HUES6 (cell line): ENCODE results near the gene SCNN1B.

Source experiments
- H3K27ac ChIP-seq: 2 replicates; pipeline ENCODE4 v1.7.0; 2013; ENCODE audit warnings: low read depth, mild to moderate bottlenecking, low read length, inconsistent platforms
- H3K27me3 ChIP-seq: 2 replicates; pipeline ENCODE4 v1.6.1; 2013; ENCODE audit warnings: low read length; ENCODE audit not compliant: control insufficient read depth, insufficient read depth
- H3K36me3 ChIP-seq: 2 replicates; pipeline ENCODE4 v1.6.1; 2013; ENCODE audit warnings: low read length; ENCODE audit not compliant: control insufficient read depth, insufficient read depth
- H3K4me1 ChIP-seq: 2 replicates; pipeline ENCODE4 v1.6.1; 2013; ENCODE audit warnings: low read length; ENCODE audit not compliant: control insufficient read depth, insufficient read depth
- H3K4me3 ChIP-seq: 2 replicates; pipeline ENCODE4 v1.5.1; 2013; ENCODE audit warnings: low read depth, low read length
- H3K9ac ChIP-seq: one replicate; pipeline ENCODE4 v1.6.1; 2013; ENCODE audit warnings: mild to moderate bottlenecking, low read length
- H3K9me3 ChIP-seq: 2 replicates; pipeline ENCODE4 v1.6.1; 2013; ENCODE audit warnings: low read depth, low read length; ENCODE audit not compliant: control insufficient read depth, insufficient read depth

SCNN1B gene

DNA sequence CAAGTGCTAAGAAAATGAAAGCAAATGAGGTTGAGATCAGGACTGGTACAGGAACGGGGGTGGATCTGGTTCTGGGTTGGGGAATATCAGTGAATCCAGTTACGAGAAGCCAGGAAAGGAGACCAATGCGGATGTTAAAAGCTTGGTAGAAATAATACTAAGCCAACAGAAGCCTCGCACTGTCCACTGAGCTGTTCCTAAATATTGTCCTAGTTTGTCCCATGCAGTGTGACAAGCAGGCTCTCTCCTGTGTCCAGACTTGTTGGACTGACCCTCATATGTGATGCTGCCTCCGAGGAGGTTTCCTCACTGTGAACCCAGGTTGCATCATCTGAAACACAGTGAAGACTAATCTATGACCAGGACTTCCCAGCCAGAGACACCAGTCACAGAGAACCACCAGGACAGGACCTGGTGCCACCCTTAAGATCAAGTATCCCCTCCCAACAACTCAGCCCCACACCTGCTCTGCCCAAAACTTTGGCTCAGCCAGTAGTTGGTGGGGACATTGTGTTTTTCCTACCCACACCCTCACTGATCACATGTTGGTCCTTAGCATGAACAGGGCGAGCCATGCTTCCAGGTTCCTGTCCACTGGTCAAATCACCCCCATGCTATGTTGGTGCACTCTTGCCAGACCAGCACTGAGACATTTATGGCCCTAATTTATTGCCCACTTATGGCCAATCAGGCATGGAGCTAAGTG lies 32.7 kb upstream of the SCNN1B start:
- no peaks in the 10 kb centered on the region for H3K4me1 ChIP-seq
- H3K27ac ChIP-seq = no peak overlapping the region
- no peaks in the 10 kb centered on the region for H3K36me3 ChIP-seq
- H3K27me3 ChIP-seq = no peaks in the 10 kb centered on the region
- H3K9me3 ChIP-seq = no peaks in the 10 kb centered on the region
- H3K9ac ChIP-seq = no peak overlapping the region
- H3K4me3 ChIP-seq = no peak overlapping the region

DNA sequence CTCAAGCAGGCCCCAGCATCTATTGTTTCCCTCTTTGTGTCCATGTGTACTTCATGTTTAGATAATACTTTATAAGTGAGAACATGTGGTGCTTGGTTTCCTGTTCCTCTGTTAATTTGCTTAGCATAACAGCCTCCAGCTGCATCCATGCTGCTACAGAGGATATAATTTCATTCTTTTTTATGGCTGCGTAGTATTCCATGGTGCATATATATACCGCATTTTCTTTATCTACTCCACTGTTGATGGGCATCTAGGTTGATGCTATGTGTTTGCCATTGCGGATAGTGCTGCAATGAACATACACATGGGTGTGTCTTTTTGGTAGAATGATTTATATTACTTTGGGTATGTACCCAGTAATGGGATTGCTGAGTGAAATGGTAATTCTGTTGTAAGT lies 31.4 kb upstream of the SCNN1B start:
- H3K9ac ChIP-seq = no peak overlapping the region
- H3K9me3 ChIP-seq = no peaks in the 10 kb centered on the region
- no peak overlapping the region for H3K27ac ChIP-seq
- H3K4me3 ChIP-seq = no peak overlapping the region
- H3K4me1 ChIP-seq = no peaks in the 10 kb centered on the region
- H3K36me3 ChIP-seq = no peaks in the 10 kb centered on the region
- H3K27me3 ChIP-seq = no peaks in the 10 kb centered on the region

- Histone ChIP-seq H3K27ac (no peak overlapping the region), H3K9me3 (no peaks in the 10 kb centered on the region), H3K36me3 (no peaks in the 10 kb centered on the region), H3K4me1 (peaks cover 5% of the 10 kb centered on the region; the same call in 1 of the 2 replicates), H3K4me3 (no peak overlapping the region), H3K9ac (no peak overlapping the region), H3K27me3 (no peaks in the 10 kb centered on the region)
Measured at GRCh38 chr16:23274968-23275367, 27.1 kb upstream of the SCNN1B start.

GRCh38 chr16:23276821-23277220 lies 25.3 kb upstream of the SCNN1B start:
- Histone ChIP-seq H3K4me1 (peaks cover 10% of the 10 kb centered on the region), H3K4me3 (no peak overlapping the region), H3K27ac (no peak overlapping the region), H3K9me3 (no peaks in the 10 kb centered on the region), H3K27me3 (no peaks in the 10 kb centered on the region), H3K9ac (no peak overlapping the region), H3K36me3 (no peaks in the 10 kb centered on the region)

DNA sequence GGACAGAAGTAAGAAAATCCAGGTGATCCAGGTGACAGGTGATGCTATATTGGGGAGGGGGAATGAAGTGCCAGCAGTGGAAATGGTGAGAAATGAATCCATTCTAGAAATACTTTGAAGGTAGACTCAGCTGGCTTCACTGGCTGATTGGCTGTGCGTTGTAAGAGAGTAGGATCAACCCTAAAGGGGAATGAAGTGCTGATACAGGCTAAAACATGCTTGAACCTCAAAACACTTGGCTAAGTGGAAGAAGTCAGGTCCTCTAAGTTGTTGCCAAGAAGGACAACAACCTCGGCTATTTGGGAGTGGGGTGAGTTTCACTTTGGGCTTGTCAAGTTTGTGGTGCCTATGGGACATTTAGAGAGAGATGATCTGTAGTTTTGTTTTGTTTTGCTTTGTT lies 24.1 kb upstream of the SCNN1B start:
- Histone ChIP-seq H3K27me3 (no peaks in the 10 kb centered on the region), H3K36me3 (no peaks in the 10 kb centered on the region), H3K27ac (no peak overlapping the region), H3K9me3 (no peaks in the 10 kb centered on the region; the same call in 1 of the 2 replicates), H3K4me3 (no peak overlapping the region), H3K9ac (no peak overlapping the region), H3K4me1 (peaks cover 10% of the 10 kb centered on the region)

DNA sequence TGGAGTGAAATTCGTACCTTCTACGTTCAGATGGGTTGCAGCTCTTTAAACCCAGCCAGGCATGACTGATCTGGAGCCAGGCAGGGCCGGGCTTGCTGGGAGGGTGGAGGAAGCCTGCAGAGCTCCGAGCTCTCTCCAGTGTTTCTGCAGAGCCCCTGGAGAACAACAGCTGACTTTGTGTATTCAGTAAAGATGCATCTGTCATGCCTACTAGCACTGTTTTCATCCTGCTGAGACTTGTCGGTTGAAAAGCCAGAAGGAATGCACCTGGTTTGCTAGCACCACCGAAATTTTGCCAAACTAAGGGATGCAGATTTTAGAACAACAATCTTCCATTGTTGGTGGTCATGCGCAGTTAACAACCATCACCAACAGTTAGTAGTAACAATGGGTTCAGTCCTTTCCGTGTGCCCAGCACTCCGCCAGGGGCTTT lies 22.4 kb upstream of the SCNN1B start:
- Histone ChIP-seq H3K9ac (peak overlapping the region; percentile 25), H3K4me3 (no peak overlapping the region), H3K4me1 (peaks cover 10% of the 10 kb centered on the region), H3K27ac (peak overlapping the region; percentile 30; the same call in 1 of the 2 replicates), H3K36me3 (no peaks in the 10 kb centered on the region), H3K27me3 (no peaks in the 10 kb centered on the region), H3K9me3 (no peaks in the 10 kb centered on the region; the same call in 1 of the 2 replicates)

- Histone ChIP-seq H3K36me3 (no peaks in the 10 kb centered on the region), H3K27me3 (no peaks in the 10 kb centered on the region), H3K27ac (no peak overlapping the region), H3K9me3 (no peaks in the 10 kb centered on the region; the same call in 1 of the 2 replicates), H3K4me3 (no peak overlapping the region), H3K9ac (no peak overlapping the region), H3K4me1 (peaks cover 10% of the 10 kb centered on the region)
Measured at GRCh38 chr16:23280483-23280967, 21.6 kb upstream of the SCNN1B start.

DNA sequence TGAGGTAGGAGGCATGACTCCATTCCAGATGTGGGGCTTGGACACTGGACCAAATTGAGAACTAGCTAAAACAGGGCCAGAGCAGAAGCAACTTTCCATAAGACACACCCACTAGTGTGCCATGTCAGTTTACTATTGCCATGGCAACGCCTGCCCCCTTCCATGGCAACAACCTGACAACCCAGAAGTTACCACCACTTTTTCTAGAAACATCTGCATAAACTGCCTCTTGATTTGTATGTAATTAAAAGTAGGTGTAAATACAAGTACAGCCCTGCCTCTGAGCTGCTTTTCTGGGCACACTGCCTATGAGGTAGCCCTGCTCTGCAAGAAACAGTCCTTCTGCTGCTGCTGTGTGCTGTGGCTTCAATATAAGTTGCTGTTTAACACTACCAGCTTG lies 19.5 kb upstream of the SCNN1B start:
- Histone ChIP-seq H3K4me3 (no peak overlapping the region), H3K4me1 (peaks cover 10% of the 10 kb centered on the region), H3K9ac (no peak overlapping the region), H3K36me3 (no peaks in the 10 kb centered on the region), H3K27me3 (no peaks in the 10 kb centered on the region), H3K27ac (no peak overlapping the region), H3K9me3 (no peaks in the 10 kb centered on the region; the same call in 1 of the 2 replicates)

GRCh38 chr16:23283571-23283970 lies 18.5 kb upstream of the SCNN1B start:
- peaks cover 10% of the 10 kb centered on the region for H3K4me1 ChIP-seq

GRCh38 chr16:23284584-23284983 lies 17.5 kb upstream of the SCNN1B start:
- Histone ChIP-seq H3K9me3 (no peaks in the 10 kb centered on the region; the same call in 1 of the 2 replicates), H3K27ac (no peak overlapping the region), H3K4me1 (peaks cover 5% of the 10 kb centered on the region), H3K36me3 (no peaks in the 10 kb centered on the region), H3K4me3 (no peak overlapping the region), H3K27me3 (no peaks in the 10 kb centered on the region), H3K9ac (no peak overlapping the region)

More at GRCh38 chr16:23283571-23283970, 18.5 kb upstream of the SCNN1B start:
- no peaks in the 10 kb centered on the region for H3K36me3 ChIP-seq
- no peak overlapping the region for H3K27ac ChIP-seq
- no peak overlapping the region for H3K9ac ChIP-seq
- H3K4me3 ChIP-seq = no peak overlapping the region
- no peaks in the 10 kb centered on the region; the same call in 1 of the 2 replicates for H3K9me3 ChIP-seq
- H3K27me3 ChIP-seq = no peaks in the 10 kb centered on the region

- H3K27ac ChIP-seq = no peak overlapping the region
- no peak overlapping the region for H3K9ac ChIP-seq
- H3K4me1 ChIP-seq = no peaks in the 10 kb centered on the region
- no peaks in the 10 kb centered on the region; the same call in 1 of the 2 replicates for H3K9me3 ChIP-seq
- H3K4me3 ChIP-seq = no peak overlapping the region
- H3K27me3 ChIP-seq = no peaks in the 10 kb centered on the region
- H3K36me3 ChIP-seq = no peaks in the 10 kb centered on the region
Measured at GRCh38 chr16:23286131-23286532, 16.0 kb upstream of the SCNN1B start.
